Common myeloid progenitor, CD34-positive (primary cell): Measurements from ENCODE around the gene ZNF581.

ENCODE experiments used
- CTCF ChIA-PET: fragments of 350-600 bp; sonication (Branson Sonifier 250); formaldehyde crosslinking; loops from one replicate; lab custom pipeline; 2021; ENCODE audit warnings: antibody characterized with exemption; lab: Charles Lee
- POLR2A ChIA-PET: fragments of 350-600 bp; sonication (Branson Sonifier 250); formaldehyde crosslinking; loops from one replicate; lab custom pipeline; 2021; ENCODE audit warnings: antibody characterized with exemption; lab: Charles Lee
- DNase-seq, 3 donors: peaks; one replicate each; pipeline versions ENCODE4 v3.0.0 to v3.0.0-alpha.2; 2013
- H3K27ac ChIP-seq, 2 experiments: 1 replicate in 1 of 2; 2 replicates in 1 of 2; pipeline ENCODE4 v1.7.0; 2013; ENCODE audit warnings: inconsistent platforms in 2 of 2, low read length in 2 of 2, mild to moderate bottlenecking in 2 of 2, low read depth in 1 of 2, moderate library complexity in 1 of 2; ENCODE audit not compliant: severe bottlenecking in 2 of 2, insufficient read depth in 1 of 2, poor library complexity in 1 of 2
- H3K27me3 ChIP-seq, 5 experiments: replicated peaks in 2 of 5; 1 replicate in 3 of 5; 2 replicates in 2 of 5; pipeline versions ENCODE4 v1.6.1 to v1.7.0; 2013; ENCODE audit warnings: low read length in 4 of 5, mild to moderate bottlenecking in 2 of 5, moderate library complexity in 2 of 5, inconsistent platforms in 1 of 5; ENCODE audit not compliant: insufficient read depth in 5 of 5, control insufficient read depth in 4 of 5
- H3K36me3 ChIP-seq, 4 experiments: 1 replicate in 2 of 4; 2 replicates in 2 of 4; pipeline versions ENCODE4 v1.6.1 to v1.7.0; 2013; ENCODE audit warnings: low read length in 3 of 4, control low read depth in 1 of 4, mild to moderate bottlenecking in 1 of 4; ENCODE audit not compliant: control insufficient read depth in 4 of 4, insufficient read depth in 4 of 4
- H3K4me1 ChIP-seq, 4 experiments: 1 replicate in 3 of 4; 2 replicates in 1 of 4; pipeline versions ENCODE4 v1.6.1 to v1.7.1; 2013; ENCODE audit warnings: low read length in 3 of 4, mild to moderate bottlenecking in 3 of 4, control low read depth in 1 of 4, inconsistent platforms in 1 of 4, moderate library complexity in 1 of 4; ENCODE audit not compliant: control insufficient read depth in 4 of 4, insufficient read depth in 4 of 4; ENCODE audit errors: control extremely low read depth in 1 of 4
- H3K4me3 ChIP-seq, 7 experiments: 1 replicate in 4 of 7; 2 replicates in 3 of 7; pipeline versions ENCODE4 v1.5.1 to v1.7.0; 2013; ENCODE audit warnings: mild to moderate bottlenecking in 7 of 7, low read length in 6 of 7, moderate library complexity in 6 of 7, inconsistent platforms in 2 of 7, low read depth in 2 of 7, control low read depth in 1 of 7; ENCODE audit not compliant: insufficient read depth in 4 of 7, control insufficient read depth in 1 of 7; ENCODE audit errors: extremely low read depth in 1 of 7
- H3K9me3 ChIP-seq, 5 experiments: 1 replicate in 4 of 5; 2 replicates in 1 of 5; pipeline versions ENCODE4 v1.6.1 to v1.7.1; 2013; ENCODE audit warnings: low read length in 4 of 5, mild to moderate bottlenecking in 2 of 5, inconsistent platforms in 1 of 5, low read depth in 1 of 5, moderate library complexity in 1 of 5; ENCODE audit not compliant: control insufficient read depth in 4 of 5, insufficient read depth in 2 of 5; ENCODE audit errors: control extremely low read depth in 1 of 5
- WGBS: methylation state at CpG from one replicate; pipeline ENCODE4 v1.1.5; 2013; ENCODE audit not compliant: insufficient coverage; 5-methylcytosine and 5-hydroxymethylcytosine counted together

The ZNF581 gene

DNA sequence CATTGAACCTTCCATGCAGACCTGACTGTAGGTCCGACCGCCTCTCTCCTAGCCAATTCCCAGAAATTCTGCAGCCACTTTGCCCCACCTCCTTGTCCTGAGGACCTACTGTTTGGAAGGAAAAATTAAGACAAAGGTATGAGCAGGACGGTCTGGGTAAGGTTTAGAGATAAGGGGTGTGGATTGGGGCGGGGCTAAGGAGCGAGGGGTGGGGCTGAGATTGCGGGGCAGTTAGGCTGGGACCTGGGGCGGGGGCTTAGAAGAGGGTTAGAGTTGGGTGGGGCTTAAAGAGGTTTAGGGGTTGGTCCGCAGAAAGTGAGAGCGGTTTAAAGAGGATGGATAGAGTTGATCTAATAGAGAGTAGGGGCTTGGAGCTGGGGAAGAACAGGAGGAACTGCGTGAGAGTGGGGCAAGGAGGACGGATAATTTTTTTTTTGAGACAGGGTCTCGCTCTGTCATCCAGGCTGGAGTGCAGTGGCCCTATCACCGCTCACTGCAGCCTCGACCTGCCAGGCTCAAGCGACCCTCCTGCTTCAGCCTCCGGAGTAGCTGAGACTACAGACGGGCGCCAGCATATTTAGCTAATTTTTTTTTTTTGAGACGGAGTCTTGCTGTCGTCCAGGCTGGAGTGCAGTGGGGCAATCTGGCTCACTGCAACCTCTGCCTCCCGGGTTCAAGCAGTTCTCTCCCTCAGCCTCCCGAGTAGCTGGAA, 39.7 kb upstream of the ZNF581 start:
- Histone ChIP-seq H3K4me1 (peaks cover 0 to 39% (median 32%) of the 10 kb centered on the region in 4 experiments), H3K36me3 (peaks cover 0 to 10% (median 2%) of the 10 kb centered on the region in 4 experiments), H3K9me3 (no peaks in the 10 kb centered on the region), H3K27me3 (no peaks in the 10 kb centered on the region), H3K27ac (peak overlapping the region in 1 of 2 experiments; percentile 87), H3K4me3 (peak overlapping the region in 3 of 7 experiments; percentile 85 to 95 (median 95))
- DNase-seq: no peak
- ChIA-PET CTCF (interaction anchor here (1.1 to 4.3 kb wide), 4 partner anchors 15 to 35 kb away, joined by 3 to 32 read pairs (median 4); partner anchors contain the start of gene ZNF784), POLR2A (interaction anchor here (0.6 kb wide), 1 partner anchor 24 kb away, joined by 3 read pairs; no protein-coding TSS in a partner anchor)
- WGBS: 90% methylated on average over 13 of the region's 22 CpGs

DNA sequence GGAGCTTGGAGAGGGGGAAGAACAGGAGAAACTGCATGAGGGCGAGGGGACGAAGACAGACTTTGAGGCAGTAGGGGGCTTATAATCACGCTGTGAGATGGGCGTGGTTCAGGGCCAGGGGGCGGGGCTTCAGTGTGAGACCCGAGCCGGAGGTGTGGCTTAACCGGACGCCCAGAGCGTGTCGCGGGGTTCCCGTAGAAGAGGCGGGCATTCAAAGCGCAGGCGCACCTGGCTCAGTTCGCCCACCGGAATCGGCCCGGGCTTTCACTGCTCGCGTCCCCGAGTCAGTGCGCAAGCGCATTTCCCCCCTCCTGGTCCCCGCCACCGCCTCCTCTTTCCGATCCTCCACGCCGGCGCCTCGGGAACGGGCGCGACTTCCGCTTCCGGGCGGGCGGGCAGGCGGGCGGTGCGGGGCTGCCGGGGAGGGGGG, 38.2 kb upstream of the ZNF581 start:
- peaks cover 0 to 38% (median 32%) of the 10 kb centered on the region in 4 experiments for H3K4me1 ChIP-seq

DNA sequence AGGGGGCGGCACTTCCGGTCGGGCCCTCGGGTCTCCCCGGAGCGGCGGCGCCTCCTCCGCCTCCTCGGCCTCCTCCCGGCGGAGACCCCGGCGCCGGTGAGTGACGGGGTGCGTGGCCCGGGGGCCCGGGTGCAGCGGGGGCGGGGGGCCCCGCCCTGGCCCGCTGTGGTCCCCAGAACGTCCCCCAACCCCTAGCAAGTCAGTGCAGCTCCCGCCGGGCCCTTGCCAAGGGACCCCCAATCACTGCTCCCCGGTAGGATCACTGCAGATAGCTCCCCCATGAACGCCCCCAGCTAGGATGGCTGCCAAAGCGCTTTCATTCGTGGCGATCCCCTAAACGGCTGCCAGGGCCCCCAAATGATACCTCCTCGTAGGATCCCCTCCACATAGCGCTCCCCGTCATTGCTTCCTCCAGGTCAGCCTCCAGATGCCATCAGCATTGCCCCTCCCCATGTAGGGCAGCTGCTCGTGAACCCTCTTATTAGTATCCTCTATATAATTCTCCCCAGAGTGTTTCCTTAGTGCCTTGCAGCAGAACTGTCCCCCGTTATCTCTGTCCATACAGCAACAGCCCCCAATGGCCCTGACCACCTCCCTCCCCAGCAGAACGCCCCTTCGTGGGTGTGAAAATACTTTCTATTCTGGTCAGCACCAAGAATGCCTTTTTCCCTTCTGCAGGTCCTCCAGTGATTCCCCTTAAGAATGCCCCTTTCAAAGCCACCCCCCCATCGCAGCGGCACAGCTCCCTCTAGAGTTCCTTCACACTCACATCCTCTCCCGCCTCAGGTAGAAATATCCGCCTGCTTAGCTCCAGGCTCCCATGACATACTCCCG, 37.6 kb upstream of the ZNF581 start, which contains the start of gene ZNF865:
TSS of gene ZNF865 (plus strand) at position 11 of the 834 bp plus-strand sequence. CDS start 7,972 bp downstream, outside the sequence.
- peak within 1 kb of the TSS; percentile 43 to 95 (median 81) for H3K4me3 ChIP-seq
- POLR2A ChIA-PET: interaction anchor here (0.6 to 0.8 kb wide), 3 partner anchors 24 to 91 kb away, joined by 3 to 7 read pairs (median 3); no protein-coding TSS in a partner anchor
- no peaks in the 10 kb centered on the region for H3K27me3 ChIP-seq
- H3K27ac ChIP-seq: peak within 1 kb of the TSS; percentile 64 to 87
- peaks cover 0 to 3% (median 0%) of the 10 kb centered on the region in 5 experiments for H3K9me3 ChIP-seq
- peak; percentile 83 to 84 (median 83) for DNase-seq
- CTCF ChIA-PET: interaction anchor here (0.5 to 4.3 kb wide), 19 partner anchors 13 to 462 kb away, joined by 3 to 32 read pairs (median 5); partner anchors contain the start of genes ZNF579 and ZNF784
- H3K36me3 ChIP-seq: peaks cover 0 to 23% (median 8%) of the 10 kb centered on the region in 4 experiments
- WGBS: under 1% methylated on average over 29 of the region's 44 CpGs
- peaks cover 0 to 36% (median 29%) of the 10 kb centered on the region in 4 experiments for H3K4me1 ChIP-seq

More for the DNA sequence above, 38.2 kb upstream of the ZNF581 start:
- ChIA-PET POLR2A (interaction anchor here (0.8 kb wide), 1 partner anchor 79 kb away, joined by 3 read pairs; no protein-coding TSS in a partner anchor), CTCF (interaction anchor here (1.0 to 4.3 kb wide), 15 partner anchors 14 to 101 kb away, joined by 3 to 32 read pairs (median 6); partner anchors contain the start of genes ZNF579 and ZNF784)
- Histone ChIP-seq H3K27me3 (no peaks in the 10 kb centered on the region), H3K36me3 (peaks cover 0 to 19% (median 8%) of the 10 kb centered on the region in 4 experiments), H3K27ac (peak overlapping the region; percentile 55 to 87), H3K9me3 (peaks cover 0 to 3% (median 0%) of the 10 kb centered on the region in 5 experiments), H3K4me3 (peak overlapping the region; percentile 43 to 95 (median 78))
- DNase-seq: peak; percentile 95 to 97 (median 97)
- 0% methylated on average over 26 of the region's 43 CpGs for WGBS

DNA sequence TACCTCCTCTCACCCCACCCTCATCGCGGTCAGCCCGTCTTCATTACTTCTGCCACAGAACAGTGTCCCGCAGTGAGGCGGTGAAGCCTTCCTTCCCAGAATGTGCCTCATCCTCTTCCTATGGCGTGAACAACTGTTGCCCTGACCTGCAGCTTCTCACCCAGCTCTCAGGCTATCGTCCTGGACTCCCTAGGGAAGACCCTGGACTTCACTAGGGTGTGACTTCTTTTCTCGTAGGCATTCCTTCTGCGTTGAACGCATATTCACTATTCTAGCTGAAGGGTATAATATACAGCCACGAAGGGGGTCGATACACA, 37.0 kb upstream of the ZNF581 start:
- Histone ChIP-seq H3K9me3 (peaks cover 0 to 3% (median 0%) of the 10 kb centered on the region in 5 experiments), H3K4me1 (peaks cover 0 to 30% (median 24%) of the 10 kb centered on the region in 4 experiments), H3K27me3 (no peaks in the 10 kb centered on the region), H3K4me3 (peak overlapping the region; percentile 35 to 95 (median 81)), H3K36me3 (peaks cover 0 to 29% (median 8%) of the 10 kb centered on the region in 4 experiments), H3K27ac (peak overlapping the region in 1 of 2 experiments; percentile 87)
- POLR2A ChIA-PET: interaction anchor here (0.6 to 0.7 kb wide), 2 partner anchors 23 to 92 kb away, joined by 3 to 7 read pairs; no protein-coding TSS in a partner anchor
- DNase-seq: no peak
- CTCF ChIA-PET: interaction anchor here (0.5 to 4.3 kb wide), 17 partner anchors 13 to 463 kb away, joined by 3 to 32 read pairs (median 5); partner anchors contain the start of genes ZNF579 and ZNF784
- WGBS: 32% methylated on average over 12 of the region's 12 CpGs

DNA sequence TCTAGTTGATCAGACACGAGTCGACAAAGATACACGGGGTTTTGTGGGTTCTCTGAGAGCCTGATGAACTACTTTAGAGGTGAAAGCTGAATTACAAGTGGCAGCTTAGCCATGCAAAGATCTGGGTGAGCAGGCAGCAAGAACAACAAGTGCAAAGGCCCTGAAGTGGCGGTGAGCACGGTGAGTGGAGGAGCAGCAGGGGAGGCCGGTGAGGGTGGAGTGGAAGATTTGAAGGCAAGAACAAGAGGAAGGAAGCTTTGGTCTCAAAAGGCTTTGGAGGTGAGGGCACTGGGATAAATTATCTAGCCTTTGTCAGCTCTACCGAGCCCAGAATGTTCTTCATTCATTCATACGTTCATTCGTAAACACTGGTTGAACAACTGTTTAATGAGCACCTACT, 36.6 kb upstream of the ZNF581 start:
- no peak for DNase-seq
- H3K36me3 ChIP-seq: peaks cover 0 to 31% (median 8%) of the 10 kb centered on the region in 4 experiments
- H3K27me3 ChIP-seq: no peaks in the 10 kb centered on the region
- peaks cover 0 to 3% (median 0%) of the 10 kb centered on the region in 5 experiments for H3K9me3 ChIP-seq
- ChIA-PET CTCF (interaction anchor here (0.5 to 4.3 kb wide), 16 partner anchors 12 to 463 kb away, joined by 3 to 32 read pairs (median 5); partner anchors contain the start of genes ZNF579 and ZNF784), POLR2A (interaction anchor here (0.7 kb wide), 1 partner anchor 23 kb away, joined by 7 read pairs; no protein-coding TSS in a partner anchor)
- peak overlapping the region in 1 of 2 experiments; percentile 87 for H3K27ac ChIP-seq
- peaks cover 0 to 29% (median 24%) of the 10 kb centered on the region in 4 experiments for H3K4me1 ChIP-seq
- 65% methylated on average over 9 of the region's 9 CpGs for WGBS
- H3K4me3 ChIP-seq: peak overlapping the region in 3 of 7 experiments; percentile 81 to 95 (median 95)

DNA sequence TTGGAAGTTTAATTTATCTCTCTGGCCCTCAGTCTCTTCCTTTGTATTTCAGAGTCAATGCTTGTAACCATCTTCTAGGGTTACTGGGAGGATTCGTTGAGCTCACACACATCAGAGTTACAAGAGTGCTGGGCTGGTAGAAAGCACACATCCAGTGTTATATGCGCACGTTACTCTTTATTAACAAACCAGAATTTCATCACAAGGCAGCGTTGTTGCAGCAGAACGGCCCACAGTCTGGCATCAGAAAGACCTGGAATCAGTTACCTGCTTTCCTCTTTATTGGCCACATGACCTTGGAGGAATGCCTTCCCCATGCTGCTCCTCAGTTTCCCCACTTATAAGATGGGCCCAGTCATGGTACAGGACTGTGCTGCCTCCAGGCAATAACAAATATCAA, 34.1 kb upstream of the ZNF581 start:
- H3K27me3 ChIP-seq: no peaks in the 10 kb centered on the region
- 100% methylated on average over 4 of the region's 5 CpGs for WGBS
- no peak overlapping the region for H3K27ac ChIP-seq
- ChIA-PET CTCF (interaction anchor here (2.5 to 3.6 kb wide), 2 partner anchors 11 to 22 kb away, joined by 10 to 15 read pairs; no protein-coding TSS in a partner anchor), POLR2A (no interaction called here)
- H3K4me1 ChIP-seq: peaks cover 0 to 21% (median 18%) of the 10 kb centered on the region in 4 experiments
- H3K4me3 ChIP-seq: no peak overlapping the region
- DNase-seq: no peak
- H3K9me3 ChIP-seq: peaks cover 0 to 3% (median 0%) of the 10 kb centered on the region in 5 experiments
- peaks cover 0 to 37% (median 11%) of the 10 kb centered on the region in 4 experiments for H3K36me3 ChIP-seq
